ENCODE data around the gene MYOM1.

- TF ChIP-seq, protein P1, sequence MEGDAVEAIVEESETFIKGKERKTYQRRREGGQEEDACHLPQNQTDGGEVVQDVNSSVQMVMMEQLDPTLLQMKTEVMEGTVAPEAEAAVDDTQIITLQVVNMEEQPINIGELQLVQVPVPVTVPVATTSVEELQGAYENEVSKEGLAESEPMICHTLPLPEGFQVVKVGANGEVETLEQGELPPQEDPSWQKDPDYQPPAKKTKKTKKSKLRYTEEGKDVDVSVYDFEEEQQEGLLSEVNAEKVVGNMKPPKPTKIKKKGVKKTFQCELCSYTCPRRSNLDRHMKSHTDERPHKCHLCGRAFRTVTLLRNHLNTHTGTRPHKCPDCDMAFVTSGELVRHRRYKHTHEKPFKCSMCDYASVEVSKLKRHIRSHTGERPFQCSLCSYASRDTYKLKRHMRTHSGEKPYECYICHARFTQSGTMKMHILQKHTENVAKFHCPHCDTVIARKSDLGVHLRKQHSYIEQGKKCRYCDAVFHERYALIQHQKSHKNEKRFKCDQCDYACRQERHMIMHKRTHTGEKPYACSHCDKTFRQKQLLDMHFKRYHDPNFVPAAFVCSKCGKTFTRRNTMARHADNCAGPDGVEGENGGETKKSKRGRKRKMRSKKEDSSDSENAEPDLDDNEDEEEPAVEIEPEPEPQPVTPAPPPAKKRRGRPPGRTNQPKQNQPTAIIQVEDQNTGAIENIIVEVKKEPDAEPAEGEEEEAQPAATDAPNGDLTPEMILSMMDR (IDR thresholded peaks at IDR 0.05 in 8 of 11, conservative IDR thresholded peaks at IDR 0.05 in 3 of 11) = no peak
- TF ChIP-seq POLR2A (IDR thresholded peaks at IDR 0.05) = no peak
- peak in 2 of 3 donors; percentile 15 to 75 for TF ChIP-seq POLR2AphosphoS5 (IDR thresholded peaks at IDR 0.05)
Measured at GRCh38 chr18:3060667-3061580, 158.8 kb downstream of the MYOM1 start.

Data from spleen (tissue), 7 donors.